Neural cell (in vitro differentiated cells): ENCODE measurements around the gene CHCHD10. TPM values are rescaled to one million over a fixed set of nuclear protein-coding genes. Genes with fewer than 3 reads are reported as not detected.

ENCODE experiments used
- H2AFZ ChIP-seq: fragments of 200-600, 300-800 bp; sonication (generic), shearing (Covaris generic); 2 replicates; pipeline ENCODE4 v1.6.0; 2014; ENCODE audit warnings: low read depth, mild to moderate bottlenecking, antibody characterized with exemption, low read length, moderate library complexity
- H3F3A ChIP-seq: fragments of 200-600 bp; shearing (Covaris generic); 2 replicates; pipeline ENCODE4 v1.6.1; 2016; ENCODE audit warnings: mild to moderate bottlenecking, moderate library complexity, mixed read lengths, antibody characterized with exemption, low read length; ENCODE audit not compliant: insufficient read depth, poor library complexity, severe bottlenecking
- H3K27ac ChIP-seq: fragments of 200-600, 300-800 bp; sonication (generic), shearing (Covaris generic); 2 replicates; pipeline ENCODE4 v1.5.1; 2014; ENCODE audit warnings: mild to moderate bottlenecking, low read length, moderate library complexity
- H3K27me3 ChIP-seq: fragments of 300-800, 200-600 bp; sonication (generic), shearing (Covaris generic); 2 replicates; pipeline ENCODE4 v1.6.0; 2014; ENCODE audit warnings: mild to moderate bottlenecking, low read depth, low read length, moderate library complexity; ENCODE audit not compliant: insufficient read depth
- H3K36me3 ChIP-seq: fragments of 300-800, 200-600 bp; sonication (generic), shearing (Covaris generic); 2 replicates; pipeline ENCODE4 v1.5.1; 2014; ENCODE audit warnings: mild to moderate bottlenecking, antibody characterized with exemption, low read length, moderate library complexity; ENCODE audit not compliant: insufficient read depth
- H3K4me2 ChIP-seq: fragments of 300-800, 200-600 bp; sonication (generic), shearing (Covaris generic); 2 replicates; pipeline ENCODE4 v1.6.0; 2014; ENCODE audit warnings: mild to moderate bottlenecking, low read length
- H3K4me3 ChIP-seq: fragments of 300-800, 200-600 bp; sonication (generic), shearing (Covaris generic); 2 replicates; pipeline ENCODE4 v1.5.1; 2014; ENCODE audit warnings: mild to moderate bottlenecking, low read length, moderate library complexity
- H3K79me2 ChIP-seq: fragments of 200-600 bp; shearing (Covaris generic); replicated peaks from 2 replicates; pipeline ENCODE4 v1.6.0; 2014; ENCODE audit warnings: mild to moderate bottlenecking, low read length, moderate library complexity; ENCODE audit not compliant: insufficient read depth
- H3K9ac ChIP-seq: fragments of 300-800, 200-600 bp; sonication (generic), shearing (Covaris generic); 2 replicates; pipeline ENCODE4 v1.6.1; 2016; ENCODE audit warnings: mild to moderate bottlenecking, low read length, mixed read lengths
- H3K9me2 ChIP-seq: fragments of 200-600 bp; shearing (Covaris generic); 2 replicates; pipeline ENCODE4 v1.6.1; 2016; ENCODE audit warnings: mild to moderate bottlenecking, low read length, mixed read lengths; ENCODE audit not compliant: insufficient read depth
- H3K9me3 ChIP-seq: fragments of 200-600, 300-800 bp; sonication (generic), shearing (Covaris generic); 2 replicates; pipeline ENCODE4 v1.6.1; 2016; ENCODE audit warnings: mild to moderate bottlenecking, mixed run types, low read length, moderate library complexity, mixed read lengths
- H4K20me1 ChIP-seq: fragments of 200-600 bp; shearing (Covaris generic); 2 replicates; pipeline ENCODE4 v1.6.1; 2016; ENCODE audit warnings: mild to moderate bottlenecking, mixed run types; ENCODE audit not compliant: insufficient read depth
- EP300 ChIP-seq: fragments of 450-650 bp; conservative IDR thresholded peaks from 2 replicates; pipeline ENCODE4 v1.6.1; 2014; ENCODE audit warnings: antibody characterized with exemption, mild to moderate bottlenecking, moderate library complexity; ENCODE audit not compliant: poor library complexity, severe bottlenecking
- MXI1 ChIP-seq: fragments of 450-650 bp; conservative IDR thresholded peaks from 2 replicates; pipeline ENCODE4 v1.6.1; 2014; ENCODE audit warnings: antibody characterized with exemption, mild to moderate bottlenecking; ENCODE audit not compliant: poor library complexity, severe bottlenecking
- RAD21 ChIP-seq: fragments of 450-650 bp; conservative IDR thresholded peaks from 2 replicates; pipeline ENCODE4 v1.6.1; 2014; ENCODE audit warnings: antibody characterized with exemption, mild to moderate bottlenecking, moderate library complexity
- REST ChIP-seq: IDR thresholded peaks from 2 replicates; pipeline ENCODE4 v1.6.1; 2012; ENCODE audit warnings: borderline replicate concordance
- TAF1 ChIP-seq: IDR thresholded peaks from 2 replicates; pipeline ENCODE4 v1.6.1; 2012; ENCODE audit warnings: low read depth
- polyA plus RNA-seq: library from polyadenylated mRNA; depleted of rRNA; stranded (reverse); fragments of >200 nt; gene quantifications from 2 replicates; pipeline ENCODE4 v1.2.3, GENCODE V29; 2014
- TF ChIP-seq, protein P1 (sequence below): fragments of 450-650 bp; IDR thresholded peaks from 2 replicates; pipeline ENCODE4 v1.5.1; 2014; ENCODE audit warnings: antibody characterized with exemption, mild to moderate bottlenecking, moderate library complexity; ENCODE audit not compliant: poor library complexity, severe bottlenecking

The CHCHD10 gene
- polyA plus RNA-seq, 1 donor from 2014 or later = not detected

- Histone ChIP-seq H4K20me1 (no peaks in the 10 kb centered on the region), H3K4me3 (no peak overlapping the region), H3K9me3 (no peaks in the 10 kb centered on the region), H3K9me2 (no peaks in the 10 kb centered on the region), H3K79me2 (no peaks in the 10 kb centered on the region), H3K27ac (no peak overlapping the region), H3F3A (no peaks in the 10 kb centered on the region), H3K4me2 (no peak overlapping the region), H3K27me3 (no peaks in the 10 kb centered on the region), H3K36me3 (no peaks in the 10 kb centered on the region), H2AFZ (no peak overlapping the region), H3K9ac (no peak overlapping the region)
- no peak for TF ChIP-seq TAF1
- TF ChIP-seq MXI1 = no peak
These were observed 13.3 kb upstream of the CHCHD10 start for GRCh38 chr22:23781065-23781464.

- Histone ChIP-seq H4K20me1 (no peaks in the 10 kb centered on the region), H3K4me3 (no peak overlapping the region), H3K79me2 (no peaks in the 10 kb centered on the region), H3K4me2 (no peak overlapping the region), H3F3A (no peaks in the 10 kb centered on the region), H3K27me3 (no peaks in the 10 kb centered on the region), H3K27ac (no peak overlapping the region), H2AFZ (no peak overlapping the region), H3K9me2 (no peaks in the 10 kb centered on the region), H3K9me3 (no peaks in the 10 kb centered on the region), H3K36me3 (no peaks in the 10 kb centered on the region), H3K9ac (no peak overlapping the region)
- TF ChIP-seq EP300 (no peak), RAD21 (no peak), REST (no peak)
- TF ChIP-seq, protein P1, sequence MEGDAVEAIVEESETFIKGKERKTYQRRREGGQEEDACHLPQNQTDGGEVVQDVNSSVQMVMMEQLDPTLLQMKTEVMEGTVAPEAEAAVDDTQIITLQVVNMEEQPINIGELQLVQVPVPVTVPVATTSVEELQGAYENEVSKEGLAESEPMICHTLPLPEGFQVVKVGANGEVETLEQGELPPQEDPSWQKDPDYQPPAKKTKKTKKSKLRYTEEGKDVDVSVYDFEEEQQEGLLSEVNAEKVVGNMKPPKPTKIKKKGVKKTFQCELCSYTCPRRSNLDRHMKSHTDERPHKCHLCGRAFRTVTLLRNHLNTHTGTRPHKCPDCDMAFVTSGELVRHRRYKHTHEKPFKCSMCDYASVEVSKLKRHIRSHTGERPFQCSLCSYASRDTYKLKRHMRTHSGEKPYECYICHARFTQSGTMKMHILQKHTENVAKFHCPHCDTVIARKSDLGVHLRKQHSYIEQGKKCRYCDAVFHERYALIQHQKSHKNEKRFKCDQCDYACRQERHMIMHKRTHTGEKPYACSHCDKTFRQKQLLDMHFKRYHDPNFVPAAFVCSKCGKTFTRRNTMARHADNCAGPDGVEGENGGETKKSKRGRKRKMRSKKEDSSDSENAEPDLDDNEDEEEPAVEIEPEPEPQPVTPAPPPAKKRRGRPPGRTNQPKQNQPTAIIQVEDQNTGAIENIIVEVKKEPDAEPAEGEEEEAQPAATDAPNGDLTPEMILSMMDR = no peak
These were observed 12.5 kb upstream of the CHCHD10 start for GRCh38 chr22:23780146-23780748.

GRCh38 chr22:23779731-23780130, 12.0 kb upstream of the CHCHD10 start:
- H3K4me3 ChIP-seq = no peak overlapping the region

More at GRCh38 chr22:23779731-23780130, 12.0 kb upstream of the CHCHD10 start:
- Histone ChIP-seq H2AFZ (no peak overlapping the region), H3K4me2 (no peak overlapping the region), H3K9me3 (no peaks in the 10 kb centered on the region), H3K9me2 (no peaks in the 10 kb centered on the region), H3K27me3 (no peaks in the 10 kb centered on the region), H3K9ac (no peak overlapping the region), H4K20me1 (no peaks in the 10 kb centered on the region), H3K36me3 (no peaks in the 10 kb centered on the region), H3K27ac (no peak overlapping the region), H3F3A (no peaks in the 10 kb centered on the region), H3K79me2 (no peaks in the 10 kb centered on the region)
- TF ChIP-seq REST = no peak
